HT-29 (cell line): ENCODE results near the gene PSMB7. TPM values are rescaled to one million over a fixed set of nuclear protein-coding genes. Genes with fewer than 3 reads are reported as not detected.

ENCODE experiments used
- DNase-seq: peaks from one replicate; pipeline ENCODE4 v3.0.0-alpha.2; 2015; ENCODE audit warnings: low spot score
- total RNA-seq: library from RNA; depleted of rRNA; stranded (reverse); fragments of >200 nt; shearing (Covaris generic); gene quantifications from 2 replicates; pipeline ENCODE4 v1.2.3, GENCODE V29; 2014

The PSMB7 gene
- total RNA-seq, 1 experiment from 2014 or later, result 197 TPM

DNA sequence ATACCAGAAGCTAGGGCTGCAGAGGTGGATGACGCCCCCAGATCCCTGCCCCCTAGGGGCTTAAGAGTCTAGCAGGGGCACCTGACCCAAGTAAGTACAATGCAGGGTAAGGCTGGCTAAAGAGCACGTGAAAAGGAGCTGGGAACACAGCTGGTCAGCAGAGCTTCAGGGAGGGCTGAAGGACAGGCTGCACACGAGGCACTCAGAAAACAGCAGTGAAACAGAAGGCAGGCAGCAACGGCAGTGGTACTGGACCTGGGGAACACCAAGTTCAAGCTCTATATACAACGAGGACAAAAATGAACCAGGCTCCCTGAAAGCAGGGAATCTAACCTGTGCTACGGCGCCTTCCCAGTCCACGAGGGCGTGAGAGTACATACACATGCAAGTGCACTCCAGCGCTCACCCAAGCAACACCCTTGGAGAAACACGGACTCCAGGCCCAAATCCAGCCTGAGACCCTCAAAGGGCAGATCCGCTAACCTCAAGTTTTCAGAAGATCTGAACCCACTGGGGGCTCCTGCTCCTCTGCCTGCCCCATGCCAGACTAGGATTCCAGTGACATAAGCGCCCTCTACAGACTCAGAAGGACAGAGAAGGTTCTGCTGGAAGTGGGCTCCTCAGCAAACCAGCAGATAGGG lies 57.4 kb downstream of the PSMB7 start:
- no peak for DNase-seq

DNA sequence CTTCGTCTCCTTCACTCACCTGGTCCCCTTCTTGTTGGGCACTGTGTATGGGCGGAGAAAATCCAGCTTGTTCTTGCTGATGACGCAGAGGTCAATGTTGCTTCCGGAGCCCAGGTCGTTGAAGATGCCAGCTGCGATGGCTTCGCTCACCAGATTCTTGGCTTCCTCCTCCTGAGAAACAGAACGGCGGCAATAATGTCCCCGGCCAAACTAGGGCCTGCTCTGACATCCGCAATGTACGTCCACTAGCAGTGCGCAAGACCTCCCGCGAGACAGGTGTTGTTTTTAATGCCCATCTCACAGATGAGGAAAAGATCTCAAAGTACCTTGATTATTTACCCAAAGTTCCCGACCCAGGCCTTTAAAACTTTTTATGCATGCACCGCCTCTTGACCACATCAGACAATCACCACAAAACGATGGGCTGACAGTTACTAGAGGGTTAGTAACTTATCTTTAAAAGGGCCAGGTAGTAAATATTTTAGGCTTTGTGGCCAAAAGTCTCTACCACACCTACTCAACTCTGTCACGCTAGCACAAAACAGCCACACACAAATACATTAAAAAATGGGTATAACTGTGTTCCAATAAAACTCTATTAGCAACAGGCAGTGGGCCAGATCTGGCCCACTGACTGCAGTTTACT lies 58.4 kb downstream of the PSMB7 start:
- no peak for DNase-seq

DNA sequence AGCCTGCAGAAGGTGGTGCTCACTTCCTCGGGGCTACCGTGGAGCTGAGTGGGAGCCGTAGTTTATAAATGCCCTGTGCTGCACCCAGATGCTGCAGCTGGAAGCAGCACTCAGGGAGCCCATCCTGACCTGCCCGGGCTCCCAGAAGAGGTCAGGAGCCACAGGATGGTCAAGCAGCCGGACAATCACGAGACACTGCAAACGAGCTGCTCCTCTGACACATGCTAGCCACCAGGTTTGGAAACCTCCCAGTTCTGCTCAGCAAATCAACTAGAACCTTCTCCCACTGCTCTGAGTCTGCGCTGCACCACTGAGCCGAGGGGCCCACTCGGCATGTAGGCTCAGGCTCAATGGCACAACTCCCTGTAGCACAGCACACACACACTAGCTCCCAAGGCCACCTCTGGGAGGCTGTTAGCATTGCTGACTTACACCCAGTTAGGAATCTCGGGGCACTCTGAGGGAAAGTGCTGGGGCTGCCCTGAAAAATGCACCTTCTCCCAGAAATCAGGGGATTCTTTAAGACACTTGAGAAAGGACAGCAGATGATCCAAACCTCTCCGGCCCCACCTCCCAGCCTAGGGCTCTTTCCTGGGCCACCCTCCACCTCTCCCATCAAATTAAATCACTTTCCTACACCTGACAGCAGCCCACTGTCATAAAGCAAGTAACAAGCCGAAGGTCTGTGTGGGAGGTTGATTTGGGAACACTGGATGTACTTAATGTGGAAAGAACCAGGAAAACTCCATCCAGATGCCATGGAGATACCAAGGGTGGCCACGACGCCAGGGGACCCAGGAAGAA lies 59.1 kb downstream of the PSMB7 start:
- DNase-seq, result no peak

DNA sequence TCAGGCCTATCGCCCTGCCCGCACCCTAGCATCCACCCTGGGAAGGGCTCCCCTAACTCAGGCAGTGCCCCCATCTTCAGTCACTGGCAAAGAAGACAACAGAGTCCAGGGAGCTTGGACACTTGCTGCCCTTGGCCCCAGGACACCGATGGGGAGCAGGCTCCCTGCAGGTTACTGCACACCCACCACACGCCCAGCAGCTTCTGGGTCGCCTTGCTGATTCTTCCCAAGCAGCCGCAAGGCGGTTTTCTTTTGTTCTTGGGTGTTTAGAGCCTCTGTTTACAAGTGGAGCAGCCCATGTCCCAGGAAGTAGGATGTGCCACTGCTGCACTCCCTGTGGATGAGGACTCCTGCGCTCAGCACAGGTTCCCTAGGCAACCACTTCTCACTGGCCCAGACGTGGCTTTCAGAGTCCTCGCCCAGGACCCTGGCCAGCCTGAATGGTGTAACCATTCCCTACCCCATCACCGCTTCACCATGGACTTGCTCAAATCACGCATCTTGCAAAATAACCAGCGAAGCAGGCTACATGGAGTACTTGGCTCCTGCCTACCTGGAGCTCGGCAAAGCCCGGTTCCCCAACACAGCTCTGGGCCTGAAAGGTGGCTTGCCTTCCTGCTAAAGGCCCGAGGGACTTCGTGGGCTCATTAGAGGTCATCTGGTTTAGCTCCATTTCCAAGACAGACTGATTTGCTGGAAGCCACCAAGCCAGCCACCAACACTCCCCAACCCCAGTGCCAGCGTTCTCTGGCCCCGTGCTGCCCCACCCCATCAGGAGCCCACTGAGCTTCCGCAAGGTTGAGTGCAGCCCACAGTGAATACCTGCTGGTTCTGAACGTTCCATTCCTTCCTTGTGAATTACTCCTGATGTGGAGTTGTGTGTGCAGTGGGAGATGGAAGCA lies 60.0 kb downstream of the PSMB7 start:
- no peak for DNase-seq

DNA sequence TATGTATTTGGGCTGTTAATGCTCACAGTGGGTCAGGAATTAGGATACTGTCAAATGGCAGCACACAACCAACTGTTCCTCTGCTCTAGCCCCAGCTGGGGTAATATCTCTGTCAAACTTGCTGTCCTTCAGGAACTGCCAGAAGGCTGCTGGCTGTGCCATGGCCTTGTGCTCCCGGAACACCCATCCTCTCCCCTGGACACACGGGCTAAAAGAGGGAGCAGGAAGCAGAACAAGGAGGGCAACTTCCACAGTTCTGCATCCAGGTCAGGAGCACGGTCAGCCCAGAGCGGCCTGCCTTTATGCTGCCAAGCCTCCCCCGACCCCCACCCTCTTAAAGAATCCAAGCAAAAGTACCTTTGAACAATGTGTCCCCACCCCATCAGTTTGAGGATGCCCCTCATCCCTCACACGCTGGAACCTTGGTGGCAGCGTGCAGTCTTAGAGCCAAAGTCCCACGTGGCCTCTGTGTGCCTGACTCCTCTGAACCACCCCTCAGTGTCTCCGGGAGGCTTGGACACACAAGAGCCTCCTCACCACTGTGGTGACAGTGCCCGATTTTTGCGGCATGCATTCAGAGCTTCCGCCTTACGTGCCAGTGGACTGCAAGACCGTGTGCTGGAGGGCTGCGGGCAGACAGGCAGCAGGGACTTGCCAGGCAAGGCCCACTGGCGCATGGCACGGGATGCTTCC lies 60.8 kb downstream of the PSMB7 start:
- no peak for DNase-seq

DNA sequence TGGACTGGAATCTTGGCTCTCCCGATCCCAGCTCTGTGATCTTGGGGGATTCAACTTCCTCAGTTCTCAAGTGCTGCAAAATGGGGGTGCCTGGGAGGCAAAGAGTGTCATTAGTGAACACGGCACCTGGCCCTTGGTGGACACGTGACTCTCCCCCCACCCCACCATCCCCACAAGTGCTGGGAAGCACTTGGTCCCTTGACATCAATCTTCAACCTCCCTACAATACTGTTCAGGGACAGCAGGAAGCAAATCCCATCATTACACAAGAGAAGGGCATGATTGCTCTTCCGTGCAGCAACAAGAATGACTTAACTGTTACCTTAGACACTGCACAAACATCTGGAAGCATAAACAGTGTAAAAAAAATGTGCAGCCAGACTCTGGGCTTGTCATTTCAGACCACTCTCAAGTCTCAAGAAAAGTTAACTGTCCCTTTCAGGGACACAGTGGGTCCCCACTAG lies 61.4 kb downstream of the PSMB7 start:
- DNase-seq, result no peak

DNA sequence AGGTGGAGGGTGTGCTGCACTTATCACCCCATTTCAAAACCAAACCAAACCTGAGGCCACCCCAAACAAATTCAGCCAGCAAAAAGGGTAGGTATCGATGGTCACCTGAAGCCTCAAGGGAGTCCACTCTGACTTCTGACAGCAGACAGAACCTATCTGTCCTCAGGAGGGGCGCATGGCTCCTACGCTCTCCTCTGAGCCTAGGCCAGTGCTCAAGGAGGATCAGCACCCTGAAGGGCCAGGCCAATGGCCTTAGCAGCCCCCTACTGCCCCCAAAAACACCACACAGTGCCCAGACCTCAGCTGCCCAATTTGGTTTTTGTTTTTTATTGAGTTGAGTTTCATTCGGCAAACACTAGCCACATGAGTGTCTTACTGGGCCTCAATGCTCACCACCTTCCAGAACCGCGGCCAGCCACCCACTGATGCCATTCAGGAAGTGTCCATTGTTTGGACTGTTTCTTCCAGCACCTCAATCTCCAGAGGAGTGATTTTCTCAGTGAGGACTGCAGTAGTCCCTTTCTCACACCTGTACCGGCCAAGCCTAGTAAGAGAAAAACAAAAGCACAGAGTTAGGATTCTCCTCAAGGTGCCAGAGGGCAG lies 62.0 kb downstream of the PSMB7 start:
- DNase-seq, result no peak

DNA sequence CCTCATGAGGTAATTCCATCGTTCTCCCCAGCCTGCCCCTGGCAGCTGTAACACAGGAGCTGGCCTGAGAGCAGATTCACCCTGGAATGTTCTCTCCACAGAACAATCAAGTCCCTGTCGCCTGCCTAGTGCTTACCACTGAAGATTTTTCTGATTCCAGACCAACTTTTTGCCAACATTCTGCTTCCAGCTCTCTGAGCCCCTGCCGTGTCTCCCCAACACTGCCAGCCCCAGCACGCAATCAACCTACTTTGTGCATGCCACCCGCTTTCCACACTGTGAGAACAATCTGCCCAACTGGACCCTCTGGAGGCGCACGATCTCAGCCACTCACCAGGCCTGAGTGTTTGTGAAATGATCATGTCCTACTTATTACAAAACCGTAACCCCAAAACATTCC lies 62.6 kb downstream of the PSMB7 start:
- no peak for DNase-seq

DNA sequence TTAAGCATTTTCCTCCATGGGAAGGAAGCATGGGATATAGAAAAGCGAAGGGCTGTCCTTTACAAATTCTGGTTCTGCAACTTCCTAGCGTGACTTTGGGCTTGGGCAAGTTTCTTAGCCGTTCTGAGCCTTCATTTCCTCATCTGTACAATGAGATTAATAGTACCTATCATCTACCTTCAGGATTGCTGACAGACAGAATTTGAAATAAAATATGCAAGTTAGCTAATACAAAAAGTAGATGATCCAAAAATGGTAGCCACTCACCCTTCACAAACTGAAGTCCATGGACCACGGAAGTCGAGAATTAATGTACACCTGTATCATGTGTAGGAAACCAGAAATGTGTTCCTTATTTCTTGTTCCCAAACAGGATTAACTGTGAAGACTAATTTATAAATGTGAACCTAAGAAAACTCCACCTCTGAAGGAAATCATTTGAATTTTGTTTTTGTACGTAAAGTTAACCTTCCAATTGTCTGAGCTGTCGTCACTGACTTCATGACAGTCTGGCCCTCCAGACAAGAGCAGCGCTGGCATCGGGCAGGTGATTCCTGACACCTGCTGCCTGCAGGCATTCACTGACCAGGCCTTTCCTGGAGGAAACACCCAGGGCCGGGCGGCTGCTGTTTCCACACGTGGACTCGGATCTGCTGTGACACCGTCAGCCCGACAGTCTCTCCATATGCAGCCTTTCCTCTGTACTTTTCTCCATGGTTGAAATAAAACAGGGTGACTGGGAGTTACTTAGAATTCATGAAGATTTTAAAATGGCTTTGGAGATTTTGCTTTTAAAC lies 63.4 kb downstream of the PSMB7 start:
- DNase-seq, result no peak

DNA sequence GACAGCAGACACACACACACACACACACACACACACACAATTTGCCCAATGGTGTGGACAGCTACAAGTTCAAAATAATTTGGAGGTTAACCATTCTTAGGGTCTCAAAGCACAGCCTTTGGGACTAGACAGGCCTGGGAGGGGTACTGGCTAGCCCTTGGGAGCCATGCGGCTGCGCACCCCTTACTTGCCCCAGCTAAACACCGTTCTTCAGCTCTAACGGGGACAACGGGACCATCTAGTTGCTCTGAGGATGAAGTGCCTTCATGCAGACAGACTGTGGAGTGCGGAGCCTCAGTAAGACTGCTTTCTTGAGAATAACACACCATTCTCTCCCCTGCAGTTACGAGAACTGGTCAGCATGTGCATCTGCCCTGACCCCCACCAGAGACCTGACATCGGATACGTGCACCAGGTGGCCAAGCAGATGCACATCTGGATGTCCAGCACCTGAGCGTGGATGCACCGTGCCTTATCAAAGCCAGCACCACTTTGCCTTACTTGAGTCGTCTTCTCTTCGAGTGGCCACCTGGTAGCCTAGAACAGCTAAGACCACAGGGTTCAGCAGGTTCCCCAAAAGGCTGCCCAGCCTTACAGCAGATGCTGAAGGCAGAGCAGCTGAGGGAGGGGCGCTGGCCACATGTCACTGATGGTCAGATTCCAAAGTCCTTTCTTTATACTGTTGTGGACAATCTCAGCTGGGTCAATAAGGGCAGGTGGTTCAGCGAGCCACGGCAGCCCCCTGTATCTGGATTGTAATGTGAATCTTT lies 64.6 kb downstream of the PSMB7 start:
- no peak for DNase-seq

DNA sequence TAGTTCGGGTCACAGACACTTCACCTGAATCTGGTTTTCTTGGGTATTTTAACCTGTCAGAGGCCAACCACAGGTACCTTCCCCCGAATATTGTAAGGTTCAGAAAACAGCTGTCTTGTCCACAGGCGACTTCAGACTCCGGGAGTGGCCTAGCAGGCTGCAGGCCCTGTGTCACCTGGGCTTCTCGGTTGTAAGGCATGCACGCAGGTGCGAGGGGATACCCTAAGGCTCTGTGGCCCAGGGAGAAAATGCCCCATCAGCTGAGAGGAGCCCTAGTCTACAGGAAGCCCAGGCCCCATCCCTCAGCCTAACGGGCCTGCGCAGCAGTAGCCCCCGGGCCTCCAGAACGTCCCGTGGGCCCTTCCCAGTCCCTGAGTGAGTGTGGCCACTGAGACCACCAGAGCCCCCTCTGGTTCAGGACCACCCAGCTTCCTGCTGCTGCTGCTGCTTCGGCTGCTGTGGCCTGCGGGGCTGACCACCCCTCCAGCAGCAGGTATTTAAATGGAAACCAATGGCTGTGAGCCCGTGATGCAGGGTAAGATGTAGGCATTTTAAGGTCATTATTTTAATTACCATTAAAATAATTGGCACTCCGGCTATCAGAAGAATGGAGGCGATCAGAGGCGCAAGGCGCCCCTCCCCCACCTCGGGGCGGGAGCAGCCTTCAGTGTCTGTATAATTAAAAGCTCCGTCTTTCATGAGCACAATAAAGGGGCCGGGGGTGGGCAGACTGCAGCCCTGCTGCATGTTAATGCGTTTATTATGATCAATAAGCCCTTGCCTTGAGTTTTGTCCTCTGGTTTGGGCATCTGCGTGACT lies 65.4 kb downstream of the PSMB7 start:
- DNase-seq, result no peak

DNA sequence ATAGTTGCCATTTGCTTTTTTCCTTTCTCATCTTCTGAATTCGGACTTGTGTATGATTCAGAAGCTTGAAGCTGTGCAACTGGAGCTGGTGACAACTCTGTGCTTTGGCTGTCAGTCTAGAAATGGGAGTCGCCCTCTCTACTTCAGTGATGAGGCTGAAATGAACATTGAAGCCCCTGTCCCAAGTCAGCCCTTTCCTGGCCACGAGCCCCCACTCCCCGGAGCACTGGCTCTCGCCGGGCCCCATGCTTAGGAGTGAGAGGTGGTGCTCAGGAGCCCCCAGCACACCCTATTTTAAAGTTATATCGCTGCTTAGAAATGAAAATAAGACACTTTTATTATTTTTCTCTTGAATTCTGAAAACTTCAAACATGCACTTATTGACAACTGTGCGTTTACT lies 66.0 kb downstream of the PSMB7 start:
- DNase-seq, result no peak

DNA sequence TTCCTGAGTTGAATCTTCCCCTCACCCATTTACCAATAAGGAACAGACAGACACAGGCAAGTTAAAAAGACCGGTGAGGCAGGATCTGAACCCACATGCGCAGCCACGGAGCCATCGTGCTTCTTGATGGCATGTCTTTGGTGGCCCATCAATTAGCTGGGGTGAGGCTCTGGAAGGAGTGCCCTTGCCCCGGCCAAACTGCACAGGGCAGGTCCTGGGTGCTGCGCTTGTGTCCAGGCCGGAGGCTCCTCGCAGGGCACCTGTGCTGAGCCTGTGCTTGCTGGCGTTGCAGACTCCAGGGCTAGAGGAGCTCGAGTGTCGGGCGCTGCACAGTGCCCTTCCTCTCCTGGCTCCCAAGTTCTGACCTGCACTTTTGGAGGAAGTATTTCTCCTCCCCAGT lies 66.4 kb downstream of the PSMB7 start:
- no peak for DNase-seq

DNA sequence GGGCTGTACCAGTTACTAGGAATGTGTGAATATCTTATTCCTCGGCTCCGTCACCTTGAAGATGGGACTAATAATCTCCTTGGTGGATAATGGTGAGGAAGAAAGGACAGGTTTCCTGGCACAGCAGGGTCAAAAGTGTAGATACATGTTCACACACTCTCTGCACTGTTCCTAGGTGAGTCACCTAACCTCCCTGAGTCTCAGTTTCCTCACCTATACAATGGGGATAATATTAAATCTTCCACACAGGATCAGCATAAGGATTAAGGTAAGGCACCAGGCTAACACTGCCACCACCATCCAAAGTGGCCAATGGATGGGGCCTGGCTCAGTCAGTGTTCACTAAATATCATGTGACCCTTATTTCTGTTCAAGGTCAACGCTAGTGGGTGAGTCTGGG lies 66.9 kb downstream of the PSMB7 start:
- no peak for DNase-seq

DNA sequence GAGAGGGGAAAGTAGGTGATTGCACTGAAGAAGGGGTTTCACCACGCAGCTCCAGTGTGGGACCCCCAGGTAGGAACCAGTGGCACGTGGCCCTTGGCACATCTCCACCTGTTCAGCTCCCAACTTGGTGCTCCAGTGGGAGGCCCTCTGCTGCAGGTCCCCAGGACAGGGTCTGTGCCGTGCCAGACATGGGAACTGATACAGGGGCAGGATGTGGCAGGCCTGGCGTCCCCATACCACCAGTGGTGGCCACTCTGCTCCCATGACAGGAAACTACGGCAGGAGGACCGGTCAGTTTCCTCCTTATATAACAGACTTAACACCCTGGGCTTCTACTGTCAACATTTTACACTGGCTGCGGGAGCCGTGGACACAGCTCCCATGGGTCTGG lies 67.3 kb downstream of the PSMB7 start:
- no peak for DNase-seq

DNA sequence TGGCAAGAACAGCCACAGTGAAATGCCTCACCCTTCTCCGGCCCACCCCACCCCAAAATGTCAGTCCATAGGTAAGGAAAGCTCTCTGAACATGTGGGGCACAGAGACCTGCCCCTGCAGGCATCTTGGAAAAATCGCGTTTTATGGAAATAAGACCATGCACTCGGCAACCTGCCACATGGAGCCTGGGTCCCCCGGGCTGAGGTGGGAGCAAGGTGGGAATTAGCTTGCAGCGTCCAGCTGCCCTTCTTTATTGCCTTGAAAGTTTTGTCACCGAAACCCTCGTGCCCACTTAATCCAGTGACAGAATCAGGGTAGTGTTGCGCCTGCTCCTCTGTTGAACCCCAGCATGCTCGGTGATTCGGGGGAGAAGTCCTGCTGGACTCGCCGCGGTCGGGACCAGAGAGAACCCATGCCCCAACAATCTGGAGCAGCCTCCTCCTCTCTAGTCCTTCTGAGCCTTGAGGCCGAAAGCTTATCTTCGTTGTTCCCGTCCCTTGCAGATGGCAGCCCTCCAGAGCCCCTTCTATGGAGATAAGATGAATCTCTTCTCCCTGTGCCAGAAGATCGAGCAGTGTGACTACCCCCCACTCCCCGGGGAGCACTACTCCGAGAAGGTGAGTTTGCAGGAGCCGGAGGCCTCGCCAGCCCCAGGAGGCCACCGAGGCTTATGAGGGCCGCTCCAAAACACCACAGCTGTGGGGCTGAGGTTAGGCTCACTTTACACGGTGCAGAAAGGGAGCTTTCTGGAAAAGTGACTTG lies 67.9 kb downstream of the PSMB7 start:
- no peak for DNase-seq
